MCF 10A (cell line): ENCODE measurements around the gene CDC14B. TPM values are rescaled to one million over a fixed set of nuclear protein-coding genes. Genes with fewer than 3 reads are reported as not detected.

Experiments used
- BruUV-seq: library from RNA; stranded (reverse); fragments of 400-500 nt; replicated peaks from 2 replicates; lab custom pipeline; 2021; lab: Mats Ljungman, UMichigan
- CTCF ChIA-PET: fragments of 300-600 bp; sonication (Branson Sonifier 250); formaldehyde crosslinking; extraction: SDS; loops from one replicate; lab custom pipeline; 2021; ENCODE audit warnings: antibody characterized with exemption, inconsistent platforms; lab: Yijun Ruan, JAX
- POLR2A ChIA-PET: fragments of 300-600, 350-650 bp; sonication (Branson Sonifier 250); formaldehyde crosslinking; extraction: SDS; loops from one replicate; lab custom pipeline; 2020; ENCODE audit warnings: antibody characterized with exemption, inconsistent platforms; lab: Yijun Ruan, JAX
- DNase-seq: peaks from one replicate; pipeline ENCODE4 v3.0.0-alpha.2; 2018; ENCODE audit not compliant: unreplicated experiment
- H3K27ac Mint-ChIP-seq: one replicate; pipeline ENCODE4 v1.8.0; 2022; ENCODE audit warnings: mild to moderate bottlenecking, low read depth, mixed read lengths; ENCODE audit not compliant: unreplicated experiment
- H3K27me3 Mint-ChIP-seq: one replicate; pipeline ENCODE4 v1.8.0; 2022; ENCODE audit warnings: mixed read lengths; ENCODE audit not compliant: insufficient read depth, unreplicated experiment
- H3K36me3 Mint-ChIP-seq: one replicate; pipeline ENCODE4 v1.8.0; 2022; ENCODE audit warnings: mild to moderate bottlenecking, moderate library complexity, mixed read lengths; ENCODE audit not compliant: insufficient read depth, unreplicated experiment
- H3K4me1 Mint-ChIP-seq: one replicate; pipeline ENCODE4 v1.8.0; 2022; ENCODE audit warnings: mixed read lengths; ENCODE audit not compliant: insufficient read depth, unreplicated experiment
- H3K4me3 Mint-ChIP-seq: one replicate; pipeline ENCODE4 v1.8.0; 2022; ENCODE audit warnings: mild to moderate bottlenecking, moderate library complexity, mixed read lengths; ENCODE audit not compliant: unreplicated experiment
- H3K9me3 Mint-ChIP-seq: one replicate; pipeline ENCODE4 v1.8.0; 2022; ENCODE audit warnings: mixed read lengths; ENCODE audit not compliant: unreplicated experiment
- intact Hi-C: fragments of 100-400 bp; cut with micrococcal nuclease; formaldehyde crosslinking; loops from 2 replicates; pipeline ENCODE4 v1.14.1; 2022
- total RNA-seq: library from RNA; stranded (reverse); gene quantifications from 2 replicates; pipeline ENCODE4 v1.2.3, GENCODE V29; 2022
- TF ChIP-seq, protein P1 (sequence below): fragments of 200-600 bp; IDR thresholded peaks from one replicate; pipeline ENCODE4 v1.8.0; 2022; ENCODE audit warnings: antibody characterized with exemption, mild to moderate bottlenecking; ENCODE audit not compliant: unreplicated experiment

Gene CDC14B
- total RNA-seq, 1 experiment from 2014 or later = 7.0 TPM

- Mint-ChIP-seq H3K4me3 (no peak overlapping the region), H3K27me3 (no peaks in the 10 kb centered on the region), H3K9me3 (no peaks in the 10 kb centered on the region), H3K36me3 (peaks cover 5% of the 10 kb centered on the region), H3K27ac (no peak overlapping the region), H3K4me1 (peaks cover 6% of the 10 kb centered on the region)
- intact Hi-C loops = no loop called here
- TF ChIP-seq, protein P1, sequence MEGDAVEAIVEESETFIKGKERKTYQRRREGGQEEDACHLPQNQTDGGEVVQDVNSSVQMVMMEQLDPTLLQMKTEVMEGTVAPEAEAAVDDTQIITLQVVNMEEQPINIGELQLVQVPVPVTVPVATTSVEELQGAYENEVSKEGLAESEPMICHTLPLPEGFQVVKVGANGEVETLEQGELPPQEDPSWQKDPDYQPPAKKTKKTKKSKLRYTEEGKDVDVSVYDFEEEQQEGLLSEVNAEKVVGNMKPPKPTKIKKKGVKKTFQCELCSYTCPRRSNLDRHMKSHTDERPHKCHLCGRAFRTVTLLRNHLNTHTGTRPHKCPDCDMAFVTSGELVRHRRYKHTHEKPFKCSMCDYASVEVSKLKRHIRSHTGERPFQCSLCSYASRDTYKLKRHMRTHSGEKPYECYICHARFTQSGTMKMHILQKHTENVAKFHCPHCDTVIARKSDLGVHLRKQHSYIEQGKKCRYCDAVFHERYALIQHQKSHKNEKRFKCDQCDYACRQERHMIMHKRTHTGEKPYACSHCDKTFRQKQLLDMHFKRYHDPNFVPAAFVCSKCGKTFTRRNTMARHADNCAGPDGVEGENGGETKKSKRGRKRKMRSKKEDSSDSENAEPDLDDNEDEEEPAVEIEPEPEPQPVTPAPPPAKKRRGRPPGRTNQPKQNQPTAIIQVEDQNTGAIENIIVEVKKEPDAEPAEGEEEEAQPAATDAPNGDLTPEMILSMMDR = no peak
- ChIA-PET POLR2A (no interaction called here), CTCF (interaction anchor here (0.6 to 0.7 kb wide), 4 partner anchors 163 to 1573 kb away, joined by 3 to 8 read pairs (median 4); no protein-coding TSS in a partner anchor)
- DNase-seq = no peak
- no TSS peak for BruUV-seq
Observed at GRCh38 chr9:96458226-96458625, 161.4 kb downstream of the CDC14B start.

- ChIA-PET POLR2A (no interaction called here), CTCF (interaction anchor here (0.5 to 0.6 kb wide), 2 partner anchors 13 to 147 kb away, joined by 3 to 4 read pairs; no protein-coding TSS in a partner anchor)
- no peak overlapping the region for H3K27ac Mint-ChIP-seq
- no peak for DNase-seq
- H3K9me3 Mint-ChIP-seq = no peaks in the 10 kb centered on the region
- BruUV-seq = no TSS peak
- H3K4me1 Mint-ChIP-seq = peaks cover 6% of the 10 kb centered on the region
- H3K4me3 Mint-ChIP-seq = no peak overlapping the region
- H3K27me3 Mint-ChIP-seq = no peaks in the 10 kb centered on the region
- peaks cover 5% of the 10 kb centered on the region for H3K36me3 Mint-ChIP-seq
- intact Hi-C loops = no loop called here
- TF ChIP-seq, protein P1 = no peak
Observed at GRCh38 chr9:96457266-96457665, 162.4 kb downstream of the CDC14B start.

- no TSS peak for BruUV-seq
- POLR2A ChIA-PET = interaction anchor here (1.6 to 2.2 kb wide), 2 partner anchors 30 to 200 kb away, joined by 4 to 5 read pairs; no protein-coding TSS in a partner anchor
- Mint-ChIP-seq H3K4me1 (peaks cover 11% of the 10 kb centered on the region), H3K9me3 (no peaks in the 10 kb centered on the region), H3K36me3 (no peaks in the 10 kb centered on the region), H3K27me3 (no peaks in the 10 kb centered on the region), H3K4me3 (no peak overlapping the region), H3K27ac (no peak overlapping the region)
- CTCF ChIA-PET = interaction anchor here (0.5 to 1.5 kb wide), 3 partner anchors 16 to 202 kb away, joined by 3 to 6 read pairs (median 4); no protein-coding TSS in a partner anchor
- DNase-seq = peak; percentile 55
- TF ChIP-seq, protein P1 = peak; percentile 44
- intact Hi-C loops = loop anchor here (1.0 to 2.0 kb wide), 3 partner anchors 71 to 198 kb away; partner anchors contain the start of gene SLC35D2
Observed at GRCh38 chr9:96453625-96454024, 166.0 kb downstream of the CDC14B start.

GRCh38 chr9:96450613-96451528, 168.8 kb downstream of the CDC14B start:
- peak overlapping the region; percentile 80 for H3K4me3 Mint-ChIP-seq
- BruUV-seq = TSS peak; percentile 21
- H3K27me3 Mint-ChIP-seq = no peaks in the 10 kb centered on the region
- TF ChIP-seq, protein P1 = no peak
- H3K9me3 Mint-ChIP-seq = no peaks in the 10 kb centered on the region
- ChIA-PET CTCF (interaction anchor here (0.5 to 3.7 kb wide), 6 partner anchors 15 to 282 kb away, joined by 3 to 21 read pairs (median 4); no protein-coding TSS in a partner anchor), POLR2A (interaction anchor here (0.6 to 4.3 kb wide), 18 partner anchors 15 to 261 kb away, joined by 3 to 28 read pairs (median 4); partner anchors contain the start of genes CDC14B, PRXL2C and ZNF367)
- H3K27ac Mint-ChIP-seq = peak overlapping the region; percentile 37
- DNase-seq = peak; percentile 18
- H3K36me3 Mint-ChIP-seq = no peaks in the 10 kb centered on the region
- intact Hi-C loops = loop anchor here (1.0 to 2.0 kb wide), 3 partner anchors 31 to 168 kb away; partner anchors contain the start of gene CDC14B
- peaks cover 11% of the 10 kb centered on the region for H3K4me1 Mint-ChIP-seq
